ENCODE results near the gene GPATCH4.
"Not testable (repeated sequence)": the region's sequence is repeated elsewhere in the genome, so short reads cannot be mapped to it uniquely, and the experiment has no call there.

The GPATCH4 gene

GRCh38 chr1:156601122-156601830 is at the start of gene GPATCH4:
TSS of gene GPATCH4 (minus strand) at chr1:156601479.
- peak; percentile 62 for DNase-seq

GRCh38 chr1:156648951-156649350 is 47.7 kb upstream of the GPATCH4 start:
- no peak for DNase-seq

GRCh38 chr1:156648496-156648895 is 47.2 kb upstream of the GPATCH4 start:
- DNase-seq: no peak

- no peak for DNase-seq
Observed at GRCh38 chr1:156647351-156647750, 46.1 kb upstream of the GPATCH4 start.

- DNase-seq: no peak
Observed at GRCh38 chr1:156646738-156647211, 45.5 kb upstream of the GPATCH4 start.

- no peak for DNase-seq
Observed at GRCh38 chr1:156645666-156646065, 44.4 kb upstream of the GPATCH4 start.

- DNase-seq: no peak
Observed at GRCh38 chr1:156645056-156645455, 43.8 kb upstream of the GPATCH4 start.

GRCh38 chr1:156644640-156645039 is 43.4 kb upstream of the GPATCH4 start:
- DNase-seq: no peak

- DNase-seq: no peak
Observed at GRCh38 chr1:156644146-156644545, 42.9 kb upstream of the GPATCH4 start.

GRCh38 chr1:156643778-156644092 is 42.5 kb upstream of the GPATCH4 start:
- DNase-seq: no peak

GRCh38 chr1:156643049-156643777 is 41.9 kb upstream of the GPATCH4 start:
- DNase-seq: no peak

- DNase-seq: no peak
Observed at GRCh38 chr1:156642265-156643048, 41.2 kb upstream of the GPATCH4 start.

- DNase-seq: no peak
Observed at GRCh38 chr1:156641761-156642264, 40.5 kb upstream of the GPATCH4 start, which contains the start of gene BCAN. TSS of gene BCAN (plus strand) at chr1:156642117. CDS start at chr1:156646055, 3,938 bp downstream.

- no peak for DNase-seq
Observed at GRCh38 chr1:156640842-156641706, 39.8 kb upstream of the GPATCH4 start.

- no peak for DNase-seq
Observed at GRCh38 chr1:156639601-156640101, 38.4 kb upstream of the GPATCH4 start.

- DNase-seq: no peak
Observed at GRCh38 chr1:156638189-156638985, 37.1 kb upstream of the GPATCH4 start.

GRCh38 chr1:156632355-156632754 is 31.1 kb upstream of the GPATCH4 start:
- no peak for DNase-seq

- DNase-seq: not testable (repeated sequence)
Observed at GRCh38 chr1:156631152-156631551, 29.9 kb upstream of the GPATCH4 start.

GRCh38 chr1:156629823-156630449 is 28.7 kb upstream of the GPATCH4 start:
- DNase-seq: no peak

- no peak for DNase-seq
Observed at GRCh38 chr1:156627313-156627880, 26.1 kb upstream of the GPATCH4 start.
